ENCODE measurements around the gene RSRC2. TPM values are rescaled to one million over a fixed set of nuclear protein-coding genes. Genes with fewer than 3 reads are reported as not detected.
"Not testable (repeated sequence)": the region's sequence is repeated elsewhere in the genome, so short reads cannot be mapped to it uniquely, and the experiment has no call there.

The RSRC2 gene
- total RNA-seq, 1 experiment from 2014 or later, result 64.9 TPM

DNA sequence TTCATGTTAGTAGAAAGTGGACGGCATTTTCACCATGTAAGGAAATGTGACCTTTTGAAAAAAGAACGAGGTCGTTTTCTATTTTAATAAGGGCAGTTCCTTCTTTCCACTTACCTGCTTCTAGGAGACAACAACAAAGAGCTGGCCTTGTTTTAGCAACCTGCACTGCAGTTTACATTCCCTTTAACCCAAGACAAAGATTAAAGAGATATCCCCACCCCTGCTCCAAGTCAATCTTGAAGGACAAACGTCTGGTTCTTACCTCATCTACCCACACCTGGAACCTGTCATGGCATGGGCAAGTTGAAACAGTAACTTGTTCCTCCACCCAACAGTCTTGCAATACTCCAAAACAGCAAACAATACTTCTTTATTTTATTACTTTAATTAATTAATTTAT lies 58.8 kb downstream of the RSRC2 start:
- no peak overlapping the region for H3K27ac Mint-ChIP-seq
- H3K79me1 ChIP-seq (ENCODE audit: insufficient read depth, low read depth, low read length, poor library complexity, severe bottlenecking), result no peaks in the 10 kb centered on the region
- H4K20me1 ChIP-seq (ENCODE audit: control insufficient read depth, insufficient read depth, insufficient read length), result no peaks in the 10 kb centered on the region
- no peaks in the 10 kb centered on the region for H3K4me1 Mint-ChIP-seq
- H3K27me3 ChIP-seq (ENCODE audit: insufficient read depth, low read length), result no peaks in the 10 kb centered on the region
- no peak overlapping the region for H3K4me2 ChIP-seq (ENCODE audit: insufficient read depth, insufficient read length, low read length)
- no peak overlapping the region for H3K18ac ChIP-seq (ENCODE audit: insufficient read length, low read depth, low read length)
- no peak overlapping the region for H4K91ac ChIP-seq (ENCODE audit: insufficient read length, low read depth, low read length)
- no peaks in the 10 kb centered on the region; the same call in 1 of the 2 replicates for H3K27me3 Mint-ChIP-seq (ENCODE audit: low read depth)
- no peak overlapping the region for H3K23ac ChIP-seq (ENCODE audit: insufficient read length, low read depth, low read length)
- H2BK120ac ChIP-seq (ENCODE audit: low read depth, low read length, poor library complexity, severe bottlenecking), result no peak overlapping the region
- no CpG with 5 or more reads among the region's 4 CpGs for WGBS (ENCODE audit: extremely low coverage, insufficient read length, low lambda C conversion rate)
- H3K9ac ChIP-seq (ENCODE audit: extremely low read depth, insufficient read length, low read length), result no peak overlapping the region
- H2BK20ac ChIP-seq (ENCODE audit: low read depth, low read length, poor library complexity, severe bottlenecking), result no peak overlapping the region
- DNase-seq, result no peak
- H3K4ac ChIP-seq (ENCODE audit: low read depth, low read length), result no peak overlapping the region
- H3K56ac ChIP-seq (ENCODE audit: insufficient read length, low read depth, low read length), result no peak overlapping the region
- H2AFZ ChIP-seq (ENCODE audit: low read length), result no peak overlapping the region
- no peaks in the 10 kb centered on the region for H3K9me3 ChIP-seq (ENCODE audit: control insufficient read depth, low read depth, low read length)
- no peak overlapping the region for H3T11ph ChIP-seq (ENCODE audit: low read length)
- no peak overlapping the region for H3K14ac ChIP-seq (ENCODE audit: insufficient read depth, low read length)
- H2BK15ac ChIP-seq (ENCODE audit: low read depth, low read length), result no peak overlapping the region
- TF ChIP-seq, protein P1, sequence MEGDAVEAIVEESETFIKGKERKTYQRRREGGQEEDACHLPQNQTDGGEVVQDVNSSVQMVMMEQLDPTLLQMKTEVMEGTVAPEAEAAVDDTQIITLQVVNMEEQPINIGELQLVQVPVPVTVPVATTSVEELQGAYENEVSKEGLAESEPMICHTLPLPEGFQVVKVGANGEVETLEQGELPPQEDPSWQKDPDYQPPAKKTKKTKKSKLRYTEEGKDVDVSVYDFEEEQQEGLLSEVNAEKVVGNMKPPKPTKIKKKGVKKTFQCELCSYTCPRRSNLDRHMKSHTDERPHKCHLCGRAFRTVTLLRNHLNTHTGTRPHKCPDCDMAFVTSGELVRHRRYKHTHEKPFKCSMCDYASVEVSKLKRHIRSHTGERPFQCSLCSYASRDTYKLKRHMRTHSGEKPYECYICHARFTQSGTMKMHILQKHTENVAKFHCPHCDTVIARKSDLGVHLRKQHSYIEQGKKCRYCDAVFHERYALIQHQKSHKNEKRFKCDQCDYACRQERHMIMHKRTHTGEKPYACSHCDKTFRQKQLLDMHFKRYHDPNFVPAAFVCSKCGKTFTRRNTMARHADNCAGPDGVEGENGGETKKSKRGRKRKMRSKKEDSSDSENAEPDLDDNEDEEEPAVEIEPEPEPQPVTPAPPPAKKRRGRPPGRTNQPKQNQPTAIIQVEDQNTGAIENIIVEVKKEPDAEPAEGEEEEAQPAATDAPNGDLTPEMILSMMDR (conservative IDR thresholded peaks at IDR 0.05), result no peak
- H2BK5ac ChIP-seq (ENCODE audit: insufficient read length, low read length), result no peak overlapping the region
- H3K79me2 ChIP-seq (ENCODE audit: insufficient read depth, low read length), result no peaks in the 10 kb centered on the region
- no peak overlapping the region for H3K27ac ChIP-seq (ENCODE audit: insufficient read length, low read depth, low read length)
- H4K8ac ChIP-seq (replicated peaks; ENCODE audit: insufficient read length, low read depth, low read length), result no peak overlapping the region
- no peak overlapping the region for H4K5ac ChIP-seq (ENCODE audit: insufficient read length, low read depth, low read length)
- no peaks in the 10 kb centered on the region for H3K23me2 ChIP-seq (ENCODE audit: insufficient read length, low read depth, low read length, poor library complexity, severe bottlenecking)
- no peaks in the 10 kb centered on the region for H3K4me1 ChIP-seq (ENCODE audit: insufficient read depth, low read length)
- H2BK12ac ChIP-seq (ENCODE audit: insufficient read length, low read depth, low read length), result no peak overlapping the region
- no peak overlapping the region for H2AK5ac ChIP-seq (ENCODE audit: insufficient read length, low read length)
- H3K4me3 Mint-ChIP-seq, result no peak overlapping the region
- H3K36me3 Mint-ChIP-seq (ENCODE audit: insufficient read depth in 1 of 3, low read depth in 3 of 3), result peaks cover 2 to 8% (median 4%) of the 10 kb centered on the region in 3 experiments; a peak in 6 of 7 replicates
- peaks cover 0 to 3% of the 10 kb centered on the region in 2 experiments; a peak in 1 of 5 replicates for H3K9me3 Mint-ChIP-seq

DNA sequence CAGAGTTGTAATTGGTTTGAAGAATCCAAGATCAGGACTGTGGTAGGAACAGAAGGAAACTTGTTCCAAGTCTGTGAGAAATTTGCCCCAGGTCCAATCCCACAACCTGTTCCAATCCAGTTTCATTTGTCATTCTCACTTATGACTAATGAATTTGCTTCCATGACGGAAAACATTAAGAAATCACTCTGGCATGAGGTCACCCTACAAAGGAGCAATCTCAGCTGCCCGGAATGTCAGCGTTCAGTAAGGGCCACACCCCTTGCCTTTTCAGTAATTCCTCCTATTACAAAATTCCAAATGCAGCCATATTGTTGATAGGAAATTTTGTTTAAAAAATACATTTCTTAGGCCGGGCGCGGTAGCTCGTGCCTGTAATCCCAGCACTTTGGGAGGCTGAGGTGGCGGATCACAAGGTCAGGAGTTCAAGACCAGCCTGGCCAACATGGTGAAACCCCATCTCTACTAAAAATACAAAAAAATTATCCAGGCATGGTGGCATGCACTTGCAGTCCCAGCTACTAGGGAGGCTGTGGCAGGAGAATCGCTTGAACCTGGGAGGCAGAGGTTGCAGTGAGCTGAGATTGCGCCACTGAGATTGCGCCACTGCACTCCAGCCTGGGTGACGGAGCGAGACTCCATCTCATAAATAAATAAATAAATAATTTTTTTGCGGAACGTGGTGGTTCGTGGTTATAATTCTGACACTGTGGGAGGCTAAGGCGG lies 62.3 kb downstream of the RSRC2 start:
- H3K9me3 Mint-ChIP-seq; H3K18ac ChIP-seq (ENCODE audit: insufficient read length, low read depth, low read length); H2BK20ac ChIP-seq (ENCODE audit: low read depth, low read length, poor library complexity, severe bottlenecking); H4K8ac ChIP-seq (replicated peaks; ENCODE audit: insufficient read length, low read depth, low read length); H2BK120ac ChIP-seq (ENCODE audit: low read depth, low read length, poor library complexity, severe bottlenecking); H3K56ac ChIP-seq (ENCODE audit: insufficient read length, low read depth, low read length); H3K4me1 Mint-ChIP-seq; H4K91ac ChIP-seq (ENCODE audit: insufficient read length, low read depth, low read length); H4K20me1 ChIP-seq (ENCODE audit: control insufficient read depth, insufficient read depth, insufficient read length); H3K4me2 ChIP-seq (ENCODE audit: insufficient read depth, insufficient read length, low read length); DNase-seq; H3K9ac ChIP-seq (ENCODE audit: extremely low read depth, insufficient read length, low read length); H3K27me3 ChIP-seq (ENCODE audit: insufficient read depth, low read length); H2BK5ac ChIP-seq (ENCODE audit: insufficient read length, low read length); H3K4ac ChIP-seq (ENCODE audit: low read depth, low read length); H2AK5ac ChIP-seq (ENCODE audit: insufficient read length, low read length); H3K27ac Mint-ChIP-seq; H3K27me3 Mint-ChIP-seq (ENCODE audit: low read depth); H3T11ph ChIP-seq (ENCODE audit: low read length); H2BK12ac ChIP-seq (ENCODE audit: insufficient read length, low read depth, low read length); H3K23me2 ChIP-seq (ENCODE audit: insufficient read length, low read depth, low read length, poor library complexity, severe bottlenecking); H3K79me1 ChIP-seq (ENCODE audit: insufficient read depth, low read depth, low read length, poor library complexity, severe bottlenecking); H3K14ac ChIP-seq (ENCODE audit: insufficient read depth, low read length); H3K4me3 Mint-ChIP-seq; H2BK15ac ChIP-seq (ENCODE audit: low read depth, low read length); H3K79me2 ChIP-seq (ENCODE audit: insufficient read depth, low read length); H4K5ac ChIP-seq (ENCODE audit: insufficient read length, low read depth, low read length); H3K36me3 Mint-ChIP-seq (ENCODE audit: insufficient read depth in 1 of 3, low read depth in 3 of 3); H3K9me3 ChIP-seq (ENCODE audit: control insufficient read depth, low read depth, low read length); H3K27ac ChIP-seq (ENCODE audit: insufficient read length, low read depth, low read length); H3K4me1 ChIP-seq (ENCODE audit: insufficient read depth, low read length); H2AFZ ChIP-seq (ENCODE audit: low read length); H3K23ac ChIP-seq (ENCODE audit: insufficient read length, low read depth, low read length): not testable (repeated sequence)
- no CpG with 5 or more reads among the region's 17 CpGs for WGBS (ENCODE audit: extremely low coverage, insufficient read length, low lambda C conversion rate)
